GM23338 (cell line): ENCODE measurements around the gene ZNF641.

ENCODE experiments used
- EZH2 ChIP-seq: fragments of 200-600 bp; sonication (generic); IDR thresholded peaks from one replicate; pipeline ENCODE4 v1.8.0; 2017; ENCODE audit warnings: antibody characterized with exemption, mild to moderate bottlenecking, low read depth; ENCODE audit not compliant: unreplicated experiment
- EZH2phosphoT487 ChIP-seq: fragments of 200-600 bp; sonication (generic); IDR thresholded peaks from one replicate; pipeline ENCODE4 v1.8.1; 2018; ENCODE audit warnings: antibody characterized with exemption; ENCODE audit not compliant: unreplicated experiment
- POLR2AphosphoS5 ChIP-seq: IDR thresholded peaks from 2 replicates; pipeline ENCODE4 v1.6.1; 2016; ENCODE audit warnings: antibody characterized with exemption, low read depth
- REST ChIP-seq: IDR thresholded peaks from one replicate; pipeline ENCODE4 v1.6.1; 2018; ENCODE audit warnings: antibody characterized with exemption; ENCODE audit not compliant: unreplicated experiment
- TF ChIP-seq, protein P1 (sequence below), 2 experiments: fragments of 200-600 bp in 1 of 2; sonication (generic) in 1 of 2; conservative IDR thresholded peaks; 2 replicates each; pipeline versions ENCODE4 v1.5.1 to v1.6.1; 2016 to 2017; ENCODE audit warnings: antibody characterized with exemption in 2 of 2, low read depth in 2 of 2, mild to moderate bottlenecking in 2 of 2, moderate library complexity in 1 of 2
- TF ChIP-seq, protein P2 (sequence below): IDR thresholded peaks from 2 replicates; pipeline ENCODE4 v1.6.1; 2016; ENCODE audit warnings: antibody characterized with exemption

DNA sequence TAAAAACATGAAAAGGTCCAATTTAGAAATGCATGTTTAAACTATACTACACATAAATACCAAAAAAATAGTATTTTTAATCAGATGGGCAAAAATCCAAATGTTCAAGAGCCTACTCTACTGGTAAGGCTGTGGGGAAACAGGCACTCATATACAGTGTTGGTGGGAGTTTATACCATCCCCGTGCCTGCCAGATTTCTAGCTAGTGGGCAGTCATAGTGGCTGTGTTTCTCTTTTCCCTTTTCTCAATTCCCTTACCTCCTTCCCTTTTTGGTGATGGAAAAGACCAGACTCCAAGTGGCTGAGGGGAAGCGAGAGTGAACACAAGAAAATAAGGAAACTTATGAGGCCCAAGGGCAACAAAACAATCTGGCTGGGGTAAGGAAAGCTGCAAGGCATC is 14.7 kb downstream of the ZNF641 start:
- TF ChIP-seq POLR2AphosphoS5 (no peak), EZH2 (no peak), REST (no peak), EZH2phosphoT487 (no peak)
- TF ChIP-seq, protein P1, sequence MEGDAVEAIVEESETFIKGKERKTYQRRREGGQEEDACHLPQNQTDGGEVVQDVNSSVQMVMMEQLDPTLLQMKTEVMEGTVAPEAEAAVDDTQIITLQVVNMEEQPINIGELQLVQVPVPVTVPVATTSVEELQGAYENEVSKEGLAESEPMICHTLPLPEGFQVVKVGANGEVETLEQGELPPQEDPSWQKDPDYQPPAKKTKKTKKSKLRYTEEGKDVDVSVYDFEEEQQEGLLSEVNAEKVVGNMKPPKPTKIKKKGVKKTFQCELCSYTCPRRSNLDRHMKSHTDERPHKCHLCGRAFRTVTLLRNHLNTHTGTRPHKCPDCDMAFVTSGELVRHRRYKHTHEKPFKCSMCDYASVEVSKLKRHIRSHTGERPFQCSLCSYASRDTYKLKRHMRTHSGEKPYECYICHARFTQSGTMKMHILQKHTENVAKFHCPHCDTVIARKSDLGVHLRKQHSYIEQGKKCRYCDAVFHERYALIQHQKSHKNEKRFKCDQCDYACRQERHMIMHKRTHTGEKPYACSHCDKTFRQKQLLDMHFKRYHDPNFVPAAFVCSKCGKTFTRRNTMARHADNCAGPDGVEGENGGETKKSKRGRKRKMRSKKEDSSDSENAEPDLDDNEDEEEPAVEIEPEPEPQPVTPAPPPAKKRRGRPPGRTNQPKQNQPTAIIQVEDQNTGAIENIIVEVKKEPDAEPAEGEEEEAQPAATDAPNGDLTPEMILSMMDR (conservative IDR thresholded peaks at IDR 0.05; ENCODE audit: low read depth in 2 of 2), result no peak
- TF ChIP-seq, protein P2, sequence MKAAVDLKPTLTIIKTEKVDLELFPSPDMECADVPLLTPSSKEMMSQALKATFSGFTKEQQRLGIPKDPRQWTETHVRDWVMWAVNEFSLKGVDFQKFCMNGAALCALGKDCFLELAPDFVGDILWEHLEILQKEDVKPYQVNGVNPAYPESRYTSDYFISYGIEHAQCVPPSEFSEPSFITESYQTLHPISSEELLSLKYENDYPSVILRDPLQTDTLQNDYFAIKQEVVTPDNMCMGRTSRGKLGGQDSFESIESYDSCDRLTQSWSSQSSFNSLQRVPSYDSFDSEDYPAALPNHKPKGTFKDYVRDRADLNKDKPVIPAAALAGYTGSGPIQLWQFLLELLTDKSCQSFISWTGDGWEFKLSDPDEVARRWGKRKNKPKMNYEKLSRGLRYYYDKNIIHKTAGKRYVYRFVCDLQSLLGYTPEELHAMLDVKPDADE, result no peak
